ENCODE results near the gene FLRT2. TPM values are rescaled to one million over a fixed set of nuclear protein-coding genes. Genes with fewer than 3 reads are reported as not detected.

Gene FLRT2
- total RNA-seq, 1 experiment from 2014 or later = 4.5 TPM

GRCh38 chr14:85601690-85602089, 71.7 kb downstream of the FLRT2 start:
- TF ChIP-seq REST (IDR thresholded peaks at IDR 0.05; ENCODE audit: insufficient read depth in 1 of 2, low read depth in 2 of 2, low read length in 1 of 2) (no peak), TCF7L2 (IDR thresholded peaks at IDR 0.05; ENCODE audit: low read depth, low read length) (no peak), POLR2AphosphoS5 (IDR thresholded peaks at IDR 0.05; ENCODE audit: low read depth, low read length) (no peak), CTCF (IDR thresholded peaks at IDR 0.05) (no peak), SIN3A (IDR thresholded peaks at IDR 0.05; ENCODE audit: borderline replicate concordance, insufficient read depth, low read depth, low read length) (no peak)
- POLR2A ChIA-PET = no interaction called here
- no peaks in the 10 kb centered on the region for H3K36me3 ChIP-seq (ENCODE audit: control insufficient read depth, insufficient read depth, low read length)

GRCh38 chr14:85602345-85602744, 72.4 kb downstream of the FLRT2 start:
- intact Hi-C loops (cut with micrococcal nuclease; ENCODE audit: unreplicated experiment) = no loop called here
- CTCF ChIA-PET = no interaction called here
- Histone ChIP-seq H3K9me3 (ENCODE audit: control insufficient read depth, insufficient read depth, low read depth, low read length) (no peaks in the 10 kb centered on the region), H3K4me1 (ENCODE audit: control insufficient read depth, insufficient read depth, low read length) (no peaks in the 10 kb centered on the region), H3K4me3 (ENCODE audit: low read depth in 2 of 2, low read length in 2 of 2) (no peak overlapping the region), H3K27ac (ENCODE audit: low read length) (no peak overlapping the region), H3K36me3 (ENCODE audit: control insufficient read depth, insufficient read depth, low read length) (no peaks in the 10 kb centered on the region), H3K27me3 (ENCODE audit: control insufficient read depth, insufficient read depth, low read length) (no peaks in the 10 kb centered on the region)
- ATAC-seq = no peak
- in situ Hi-C loops (cut with HindIII; ENCODE audit: low pct_unique_long_range_greater_than_20kb, low sequenced_read_pairs) = no loop called here
- BruUV-seq (replicated peaks) = no TSS peak
- no peak for TF ChIP-seq CTCF (IDR thresholded peaks at IDR 0.05)
- POLR2A ChIA-PET = no interaction called here
- DNase-seq (ENCODE audit: low read depth, low spot score) = no peak

More at GRCh38 chr14:85601690-85602089, 71.7 kb downstream of the FLRT2 start:
- Histone ChIP-seq H3K27ac (ENCODE audit: low read length) (no peak overlapping the region), H3K4me1 (ENCODE audit: control insufficient read depth, insufficient read depth, low read length) (no peaks in the 10 kb centered on the region), H3K9me3 (ENCODE audit: control insufficient read depth, insufficient read depth, low read depth, low read length) (no peaks in the 10 kb centered on the region), H3K27me3 (ENCODE audit: control insufficient read depth, insufficient read depth, low read length) (no peaks in the 10 kb centered on the region), H3K4me3 (ENCODE audit: low read depth in 2 of 2, low read length in 2 of 2) (no peak overlapping the region)
- no TSS peak for BruUV-seq (replicated peaks)
- in situ Hi-C loops (cut with HindIII; ENCODE audit: low pct_unique_long_range_greater_than_20kb, low sequenced_read_pairs) (no loop called here), intact Hi-C loops (cut with micrococcal nuclease; ENCODE audit: unreplicated experiment) (no loop called here)
- CTCF ChIA-PET = no interaction called here
- ATAC-seq = no peak
- DNase-seq (ENCODE audit: low read depth, low spot score) = no peak

- POLR2A ChIA-PET = no interaction called here
- no peak overlapping the region for H3K27ac ChIP-seq (ENCODE audit: low read length)
- H3K4me3 ChIP-seq (ENCODE audit: low read depth in 2 of 2, low read length in 2 of 2) = no peak overlapping the region
- DNase-seq (ENCODE audit: low read depth, low spot score) = no peak
- no peaks in the 10 kb centered on the region for H3K36me3 ChIP-seq (ENCODE audit: control insufficient read depth, insufficient read depth, low read length)
- no peaks in the 10 kb centered on the region for H3K27me3 ChIP-seq (ENCODE audit: control insufficient read depth, insufficient read depth, low read length)
- no peaks in the 10 kb centered on the region for H3K4me1 ChIP-seq (ENCODE audit: control insufficient read depth, insufficient read depth, low read length)
- TF ChIP-seq SIN3A (IDR thresholded peaks at IDR 0.05; ENCODE audit: borderline replicate concordance, insufficient read depth, low read depth, low read length) (no peak), POLR2AphosphoS5 (IDR thresholded peaks at IDR 0.05; ENCODE audit: low read depth, low read length) (no peak), TCF7L2 (IDR thresholded peaks at IDR 0.05; ENCODE audit: low read depth, low read length) (no peak), REST (IDR thresholded peaks at IDR 0.05; ENCODE audit: insufficient read depth in 1 of 2, low read depth in 2 of 2, low read length in 1 of 2) (no peak), CTCF (IDR thresholded peaks at IDR 0.05) (no peak)
- H3K9me3 ChIP-seq (ENCODE audit: control insufficient read depth, insufficient read depth, low read depth, low read length) = no peaks in the 10 kb centered on the region
- CTCF ChIA-PET = no interaction called here
- intact Hi-C loops (cut with micrococcal nuclease; ENCODE audit: unreplicated experiment) = no loop called here
- no peak for ATAC-seq
- in situ Hi-C loops (cut with HindIII; ENCODE audit: low pct_unique_long_range_greater_than_20kb, low sequenced_read_pairs) = no loop called here
- no TSS peak for BruUV-seq (replicated peaks)
Observed at GRCh38 chr14:85604021-85604420, 74.1 kb downstream of the FLRT2 start.
